ENCODE data around the gene TNFRSF19. TPM values are rescaled to one million over a fixed set of nuclear protein-coding genes. Genes with fewer than 3 reads are reported as not detected.

The TNFRSF19 gene
- total RNA-seq, 1 donor from 2014 or later, result 25.9 TPM

DNA sequence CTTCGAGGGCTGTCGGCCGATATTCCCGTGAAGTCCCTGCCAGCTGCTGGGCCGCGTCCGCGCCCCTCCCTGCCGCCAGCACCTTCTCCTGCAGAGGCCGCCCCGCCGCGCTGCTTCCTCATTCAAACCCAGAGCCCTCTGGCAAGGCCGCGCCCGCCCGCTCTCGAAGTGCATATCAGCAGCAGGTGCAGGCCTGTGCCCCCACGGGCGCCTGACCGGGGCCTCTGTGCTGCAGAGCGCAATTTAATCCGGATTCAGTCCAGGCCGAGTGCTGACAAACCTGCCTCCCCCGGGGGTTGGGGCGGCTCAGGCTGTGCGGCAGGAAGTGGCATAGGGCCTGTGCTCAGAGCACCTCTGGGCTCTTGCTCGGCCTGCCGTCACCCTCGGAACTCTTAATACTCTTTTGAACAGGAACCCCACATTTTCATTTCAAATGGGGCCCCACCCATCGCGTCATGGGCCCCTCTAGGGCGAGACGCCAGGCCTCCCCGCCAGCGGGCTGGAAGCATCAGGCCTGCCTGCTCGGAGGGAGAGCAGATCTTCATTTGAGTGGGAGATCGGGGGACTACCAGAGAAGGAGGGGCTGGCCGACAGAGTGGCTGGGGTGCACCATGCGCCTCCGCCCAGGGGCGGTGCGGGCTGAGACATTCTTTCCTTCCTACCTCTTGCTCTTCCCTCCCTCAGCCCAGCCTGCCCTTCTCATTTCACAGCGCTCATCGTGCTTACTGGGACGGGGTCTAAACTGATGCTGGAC is 125.7 kb downstream of the TNFRSF19 start:
- no peaks in the 10 kb centered on the region for H3K27me3 ChIP-seq (ENCODE audit: low read depth)
- TF ChIP-seq, protein P1, sequence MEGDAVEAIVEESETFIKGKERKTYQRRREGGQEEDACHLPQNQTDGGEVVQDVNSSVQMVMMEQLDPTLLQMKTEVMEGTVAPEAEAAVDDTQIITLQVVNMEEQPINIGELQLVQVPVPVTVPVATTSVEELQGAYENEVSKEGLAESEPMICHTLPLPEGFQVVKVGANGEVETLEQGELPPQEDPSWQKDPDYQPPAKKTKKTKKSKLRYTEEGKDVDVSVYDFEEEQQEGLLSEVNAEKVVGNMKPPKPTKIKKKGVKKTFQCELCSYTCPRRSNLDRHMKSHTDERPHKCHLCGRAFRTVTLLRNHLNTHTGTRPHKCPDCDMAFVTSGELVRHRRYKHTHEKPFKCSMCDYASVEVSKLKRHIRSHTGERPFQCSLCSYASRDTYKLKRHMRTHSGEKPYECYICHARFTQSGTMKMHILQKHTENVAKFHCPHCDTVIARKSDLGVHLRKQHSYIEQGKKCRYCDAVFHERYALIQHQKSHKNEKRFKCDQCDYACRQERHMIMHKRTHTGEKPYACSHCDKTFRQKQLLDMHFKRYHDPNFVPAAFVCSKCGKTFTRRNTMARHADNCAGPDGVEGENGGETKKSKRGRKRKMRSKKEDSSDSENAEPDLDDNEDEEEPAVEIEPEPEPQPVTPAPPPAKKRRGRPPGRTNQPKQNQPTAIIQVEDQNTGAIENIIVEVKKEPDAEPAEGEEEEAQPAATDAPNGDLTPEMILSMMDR (IDR thresholded peaks at IDR 0.05; ENCODE audit: borderline replicate concordance), result no peak
- H3K27ac ChIP-seq (replicated peaks), result peak overlapping the region; percentile 66
- DNase-seq, result peak; percentile 58
- intact Hi-C loops (cut with micrococcal nuclease), result no loop called here
- H3K9me3 ChIP-seq (replicated peaks), result no peaks in the 10 kb centered on the region
- no peaks in the 10 kb centered on the region for H3K36me3 ChIP-seq
- peaks cover 26% of the 10 kb centered on the region for H3K4me1 ChIP-seq
- H3K4me3 ChIP-seq, result peak overlapping the region; percentile 53

DNA sequence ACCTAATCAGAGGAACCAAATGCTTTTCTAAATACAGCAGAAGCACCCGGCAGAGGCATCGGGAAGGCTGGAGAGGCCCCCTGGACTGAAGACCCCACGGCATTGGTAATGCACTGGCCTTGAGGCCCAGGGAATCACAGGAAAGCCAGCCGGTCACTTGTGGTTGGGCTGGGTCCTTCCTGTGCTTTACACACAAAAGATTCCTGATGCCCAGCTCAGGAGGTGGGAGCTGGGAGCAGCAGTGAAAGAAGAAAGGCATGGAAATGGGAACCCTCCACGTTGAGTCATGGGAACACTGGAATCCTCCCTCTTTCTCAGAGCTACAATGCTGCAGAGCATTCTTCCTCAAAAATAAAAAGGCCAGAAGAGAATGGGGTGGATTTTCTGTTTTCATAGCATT is 126.4 kb downstream of the TNFRSF19 start:
- TF ChIP-seq, protein P1 (IDR thresholded peaks at IDR 0.05; ENCODE audit: borderline replicate concordance), result no peak

DNA sequence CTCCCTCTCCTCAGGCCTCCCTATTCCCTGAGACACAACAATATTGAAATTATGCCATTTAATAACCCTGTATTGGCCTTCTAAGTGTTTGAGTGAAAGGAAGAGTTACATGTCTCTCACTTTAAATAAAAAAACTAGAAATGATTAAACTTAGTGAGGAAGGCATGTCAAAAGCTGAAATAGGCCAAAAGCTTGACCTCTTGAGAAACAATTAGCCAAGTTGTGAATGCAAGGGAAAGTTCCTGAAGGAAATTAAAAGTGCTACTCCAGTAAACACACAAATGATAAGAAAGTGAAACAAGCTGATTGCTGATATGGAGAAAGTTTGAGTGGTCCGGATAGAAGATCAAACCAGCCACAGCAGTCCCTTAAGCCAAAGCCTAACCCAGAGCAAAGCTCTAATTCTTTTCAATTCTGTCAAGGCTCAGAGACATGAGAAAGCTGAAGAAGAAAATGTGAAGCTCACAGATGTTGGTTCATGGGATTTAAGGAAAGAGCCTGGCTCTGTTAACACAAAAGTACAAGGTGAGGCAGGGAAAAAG is 127.6 kb downstream of the TNFRSF19 start:
- peak overlapping the region; percentile 45 for H3K27ac ChIP-seq (replicated peaks)

More for the DNA sequence above, 126.4 kb downstream of the TNFRSF19 start:
- Histone ChIP-seq H3K27ac (replicated peaks) (peak overlapping the region; percentile 66), H3K4me3 (peak overlapping the region; percentile 53), H3K4me1 (peaks cover 26% of the 10 kb centered on the region), H3K9me3 (replicated peaks) (no peaks in the 10 kb centered on the region), H3K36me3 (no peaks in the 10 kb centered on the region), H3K27me3 (ENCODE audit: low read depth) (no peaks in the 10 kb centered on the region)
- DNase-seq, result no peak
- intact Hi-C loops (cut with micrococcal nuclease), result no loop called here

DNA sequence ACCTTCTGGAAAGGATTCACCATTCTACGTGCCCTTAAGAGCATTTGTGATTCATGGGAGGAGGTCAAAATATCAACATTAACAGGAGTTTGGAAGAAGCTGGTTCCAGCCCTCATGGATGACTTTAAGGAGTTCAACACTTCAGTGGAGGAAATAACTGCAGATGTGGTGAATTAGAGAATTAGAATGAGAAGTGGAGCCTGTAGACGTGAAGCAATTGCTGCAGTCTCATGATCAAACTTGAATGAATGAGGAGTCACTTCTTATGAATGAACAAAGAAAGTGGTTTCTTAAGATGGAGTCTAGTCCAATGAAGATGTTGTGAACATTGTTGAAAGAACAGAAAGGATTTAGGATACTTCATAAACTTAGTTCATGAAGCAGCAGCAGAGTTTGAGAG is 129.1 kb downstream of the TNFRSF19 start:
- Histone ChIP-seq H3K4me1 (peaks cover 41% of the 10 kb centered on the region), H3K27ac (replicated peaks) (no peak overlapping the region), H3K9me3 (replicated peaks) (no peaks in the 10 kb centered on the region), H3K27me3 (ENCODE audit: low read depth) (no peaks in the 10 kb centered on the region), H3K36me3 (no peaks in the 10 kb centered on the region), H3K4me3 (no peak overlapping the region)
- TF ChIP-seq, protein P1 (IDR thresholded peaks at IDR 0.05; ENCODE audit: borderline replicate concordance), result no peak
- intact Hi-C loops (cut with micrococcal nuclease), result no loop called here
- DNase-seq, result no peak

More for the DNA sequence above, 127.6 kb downstream of the TNFRSF19 start:
- Histone ChIP-seq H3K36me3 (no peaks in the 10 kb centered on the region), H3K4me3 (no peak overlapping the region), H3K4me1 (peaks cover 37% of the 10 kb centered on the region), H3K9me3 (replicated peaks) (no peaks in the 10 kb centered on the region), H3K27me3 (ENCODE audit: low read depth) (no peaks in the 10 kb centered on the region)
- intact Hi-C loops (cut with micrococcal nuclease), result no loop called here
- no peak for DNase-seq
- TF ChIP-seq, protein P1 (IDR thresholded peaks at IDR 0.05; ENCODE audit: borderline replicate concordance), result no peak

DNA sequence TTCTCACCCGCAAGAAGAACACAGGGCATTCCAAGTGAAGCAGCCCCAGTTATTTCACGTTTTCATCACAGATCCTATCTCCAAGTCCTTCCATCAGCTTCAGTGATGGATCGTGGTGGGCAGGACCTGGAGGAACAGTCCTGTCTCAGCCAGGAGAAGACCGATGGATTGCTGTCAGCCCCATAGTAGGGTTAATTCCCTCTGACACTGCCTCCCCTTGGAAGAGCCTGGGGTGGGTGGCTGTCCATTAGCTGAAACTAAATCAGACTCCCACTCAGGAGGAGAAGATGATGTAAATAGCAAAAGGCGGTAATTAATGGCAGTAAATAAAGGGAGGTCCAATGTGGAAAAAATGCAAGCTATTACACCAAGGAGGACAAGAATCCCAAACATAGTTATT is 131.0 kb downstream of the TNFRSF19 start:
- H3K4me3 ChIP-seq, result no peak overlapping the region
- DNase-seq, result no peak
- H3K4me1 ChIP-seq, result peaks cover 31% of the 10 kb centered on the region
- no peaks in the 10 kb centered on the region for H3K36me3 ChIP-seq
- H3K27me3 ChIP-seq (ENCODE audit: low read depth), result no peaks in the 10 kb centered on the region
- intact Hi-C loops (cut with micrococcal nuclease), result no loop called here
- TF ChIP-seq, protein P1 (IDR thresholded peaks at IDR 0.05; ENCODE audit: borderline replicate concordance), result no peak
- no peaks in the 10 kb centered on the region for H3K9me3 ChIP-seq (replicated peaks)
- peak overlapping the region; percentile 82 for H3K27ac ChIP-seq (replicated peaks)

Data from left ventricle myocardium inferior (tissue), 1 donor.